K562 (cell line): Measurements from ENCODE around the gene ARHGAP30. TPM values are rescaled to one million over a fixed set of nuclear protein-coding genes. Genes with fewer than 3 reads are reported as not detected.
A peak's percentile ranks its signal among the peaks of the same experiment; 100 is the strongest.

Experiments used
- ARHGAP35 ChIP-seq: fragments of 450-650 bp; IDR thresholded peaks from 2 replicates; pipeline ENCODE4 v1.6.1; 2018; ENCODE audit not compliant: partially characterized antibody
- ATF4 ChIP-seq: fragments of 450-650 bp; formaldehyde crosslinking; IDR thresholded peaks from 2 replicates; pipeline ENCODE4 v1.4.0; 2022; ENCODE audit warnings: mild to moderate bottlenecking, moderate library complexity
- BDP1 ChIP-seq: IDR thresholded peaks from 3 replicates; pipeline ENCODE4 v1.6.1; 2011; ENCODE audit not compliant: insufficient read length, insufficient read depth
- CREBBP ChIP-seq: IDR thresholded peaks from one replicate; pipeline ENCODE4 v1.6.1; 2012; ENCODE audit warnings: low read depth, mild to moderate bottlenecking, control low read depth, inconsistent platforms, low read length
- EHMT2 ChIP-seq: fragments of 450-650 bp; IDR thresholded peaks from 2 replicates; pipeline ENCODE4 v1.6.1; 2018; ENCODE audit warnings: antibody characterized with exemption
- MAFK ChIP-seq: IDR thresholded peaks from 2 replicates; pipeline ENCODE4 v1.6.1; 2011; ENCODE audit warnings: low read length, improper control_type of control experiment
- MCM3 ChIP-seq: fragments of 450-650 bp; IDR thresholded peaks from 2 replicates; pipeline ENCODE4 v1.6.1; 2016
- NFRKB ChIP-seq: fragments of 450-650 bp; IDR thresholded peaks from 2 replicates; pipeline ENCODE4 v1.6.1; 2016; ENCODE audit warnings: low read depth
- PPARD ChIP-seq: fragments of 250-450 bp; sonication (Bioruptor Pico); IDR thresholded peaks from 2 replicates; pipeline ENCODE4 v1.8.0; 2022; ENCODE audit warnings: inconsistent platforms, mild to moderate bottlenecking, moderate library complexity
- RBM14 ChIP-seq: fragments of 200-400 bp; formaldehyde crosslinking; IDR thresholded peaks from 2 replicates; pipeline ENCODE4 v1.6.1; 2018; ENCODE audit warnings: low read depth, mild to moderate bottlenecking, low read length, moderate library complexity, borderline replicate concordance; ENCODE audit not compliant: insufficient read depth
- SMARCE1 ChIP-seq: fragments of 450-650 bp; IDR thresholded peaks from 2 replicates; pipeline ENCODE4 v1.7.1; 2016; ENCODE audit warnings: mild to moderate bottlenecking
- SUPT5H ChIP-seq: fragments of 450-650 bp; IDR thresholded peaks from 2 replicates; pipeline ENCODE4 v1.6.1; 2016
- TAF15 ChIP-seq: fragments of 200-400 bp; formaldehyde crosslinking; IDR thresholded peaks from 2 replicates; pipeline ENCODE4 v1.6.1; 2017; ENCODE audit warnings: mild to moderate bottlenecking, low read depth, low read length, moderate library complexity
- TCF3 ChIP-seq: sonication (generic); formaldehyde crosslinking; IDR thresholded peaks from 2 replicates; pipeline ENCODE4 v1.4.0; 2020; ENCODE audit warnings: mild to moderate bottlenecking, missing genetic modification reagents
- TSHZ1 ChIP-seq: fragments of 250-450 bp; sonication (Bioruptor Pico); IDR thresholded peaks from 2 replicates; pipeline ENCODE4 v1.4.0; 2020; ENCODE audit warnings: mild to moderate bottlenecking, moderate library complexity
- YY1 ChIP-seq, 3 experiments: IDR thresholded peaks; 2 replicates each; pipeline ENCODE4 v1.6.1; 2011; ENCODE audit warnings: low read length in 2 of 3, mild to moderate bottlenecking in 2 of 3, moderate library complexity in 2 of 3, borderline replicate concordance in 1 of 3, control low read depth in 1 of 3, low read depth in 1 of 3; ENCODE audit not compliant: insufficient read depth in 3 of 3, insufficient replicate concordance in 2 of 3, control insufficient read depth in 1 of 3, insufficient read length in 1 of 3; ENCODE audit errors: extremely low read depth in 1 of 3
- polyA plus RNA-seq, 8 experiments: library from polyadenylated mRNA; depleted of rRNA in 4 of 8; stranded (reverse) in 5 of 8; unstranded in 3 of 8; fragments of >200 nt; fragmentation: Nextera tagmentation in 2 of 8; fragmentation: Illumina TruSeq in 1 of 8; extraction: Ambion mirVana in 2 of 8; extraction: Trizol in 1 of 8; gene quantifications; 2 replicates each; pipeline versions ENCODE4 v1.2.1 to v1.2.3, GENCODE V29; 2011 to 2014; ENCODE audit warnings: inconsistent platforms in 1 of 8, missing spikeins in 1 of 8
- total RNA-seq, 7 experiments: library from RNA; depleted of rRNA in 6 of 7; stranded (reverse); fragments of >200 nt in 6 of 7; fragmentation: Illumina TruSeq in 2 of 7; extraction: Trizol in 2 of 7; gene quantifications; 2 replicates each; pipeline versions ENCODE4 v1.2.1 to v1.2.3, GENCODE V29; 2011 to 2021; ENCODE audit warnings: low replicate concordance in 1 of 7
- TF ChIP-seq, protein P1 (sequence below): fragments of 250-450 bp; sonication (Bioruptor Pico); IDR thresholded peaks from 2 replicates; pipeline ENCODE4 v1.4.0; 2020; ENCODE audit warnings: mild to moderate bottlenecking, moderate library complexity
- TF ChIP-seq, protein P2 (sequence below): fragments of 250-450 bp; sonication (Bioruptor Pico); IDR thresholded peaks from 2 replicates; pipeline ENCODE4 v1.8.0; 2021; ENCODE audit warnings: borderline replicate concordance, mild to moderate bottlenecking, moderate library complexity; ENCODE audit not compliant: poor library complexity, severe bottlenecking
- TF ChIP-seq, protein P3 (sequence below): fragments of 450-650 bp; formaldehyde crosslinking; IDR thresholded peaks from 2 replicates; pipeline ENCODE4 v1.4.0; 2020; ENCODE audit warnings: mild to moderate bottlenecking, mixed read lengths

Gene ARHGAP30
- total and polyA plus RNA-seq, 9 of the 15 experiments (the other 6 are each of a cell fraction or from before 2014, with no cell fraction given): 0.01 to 0.73 (median 0.12) TPM

DNA sequence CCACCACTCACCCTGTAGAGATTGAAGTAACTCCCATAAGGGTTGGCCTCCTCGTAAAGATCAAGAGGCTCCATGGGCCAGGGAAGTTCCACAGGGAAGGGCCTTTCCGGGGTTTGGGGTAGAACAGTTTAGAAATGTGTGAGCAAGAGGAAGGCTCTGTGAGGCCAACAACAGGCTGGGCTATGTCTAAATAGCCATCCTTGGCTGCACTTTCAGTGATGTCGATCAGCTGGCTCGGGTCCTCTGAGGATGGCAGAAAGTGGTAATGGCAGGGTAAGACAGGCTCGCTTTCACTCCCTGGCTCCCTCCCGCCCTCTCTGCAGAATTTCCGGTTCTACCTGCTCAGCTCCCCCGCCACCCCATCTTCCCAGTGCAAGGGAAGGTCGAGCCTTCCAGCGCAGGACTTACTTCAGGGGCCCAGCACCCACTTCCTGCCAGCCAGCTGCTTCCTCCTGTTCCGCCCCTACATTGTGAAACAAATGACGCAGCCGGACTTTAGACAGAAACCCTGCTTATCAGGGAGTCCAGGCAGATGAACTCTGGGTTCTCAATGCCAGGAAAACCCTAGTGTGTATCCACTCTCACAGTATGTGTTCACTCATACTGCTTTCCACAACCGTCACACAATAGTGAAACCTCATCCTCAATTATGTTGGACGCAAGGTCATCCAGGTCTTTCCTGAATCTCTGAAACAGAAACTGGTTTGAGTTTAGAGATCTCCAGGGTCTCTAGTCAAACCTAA is 56.0 kb downstream of the ARHGAP30 start (continued):
- TF ChIP-seq, protein P1, sequence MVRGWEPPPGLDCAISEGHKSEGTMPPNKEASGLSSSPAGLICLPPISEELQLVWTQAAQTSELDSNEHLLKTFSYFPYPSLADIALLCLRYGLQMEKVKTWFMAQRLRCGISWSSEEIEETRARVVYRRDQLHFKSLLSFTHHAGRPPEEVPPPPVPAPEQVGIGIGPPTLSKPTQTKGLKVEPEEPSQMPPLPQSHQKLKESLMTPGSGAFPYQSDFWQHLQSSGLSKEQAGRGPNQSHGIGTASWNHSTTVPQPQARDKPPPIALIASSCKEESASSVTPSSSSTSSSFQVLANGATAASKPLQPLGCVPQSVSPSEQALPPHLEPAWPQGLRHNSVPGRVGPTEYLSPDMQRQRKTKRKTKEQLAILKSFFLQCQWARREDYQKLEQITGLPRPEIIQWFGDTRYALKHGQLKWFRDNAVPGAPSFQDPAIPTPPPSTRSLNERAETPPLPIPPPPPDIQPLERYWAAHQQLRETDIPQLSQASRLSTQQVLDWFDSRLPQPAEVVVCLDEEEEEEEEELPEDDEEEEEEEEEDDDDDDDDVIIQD (CRISPR knock-in tag): no peak
- TF ChIP-seq, protein P2, sequence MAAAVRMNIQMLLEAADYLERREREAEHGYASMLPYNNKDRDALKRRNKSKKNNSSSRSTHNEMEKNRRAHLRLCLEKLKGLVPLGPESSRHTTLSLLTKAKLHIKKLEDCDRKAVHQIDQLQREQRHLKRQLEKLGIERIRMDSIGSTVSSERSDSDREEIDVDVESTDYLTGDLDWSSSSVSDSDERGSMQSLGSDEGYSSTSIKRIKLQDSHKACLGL (CRISPR knock-in tag): no peak
- TF ChIP-seq MCM3: no peak
- no peak for TF ChIP-seq ARHGAP35
- TF ChIP-seq SMARCE1: peak; percentile 92
- TF ChIP-seq TCF3 (CRISPR knock-in tag): peak; percentile 93
- TF ChIP-seq PPARD: no peak
- TF ChIP-seq, protein P3, sequence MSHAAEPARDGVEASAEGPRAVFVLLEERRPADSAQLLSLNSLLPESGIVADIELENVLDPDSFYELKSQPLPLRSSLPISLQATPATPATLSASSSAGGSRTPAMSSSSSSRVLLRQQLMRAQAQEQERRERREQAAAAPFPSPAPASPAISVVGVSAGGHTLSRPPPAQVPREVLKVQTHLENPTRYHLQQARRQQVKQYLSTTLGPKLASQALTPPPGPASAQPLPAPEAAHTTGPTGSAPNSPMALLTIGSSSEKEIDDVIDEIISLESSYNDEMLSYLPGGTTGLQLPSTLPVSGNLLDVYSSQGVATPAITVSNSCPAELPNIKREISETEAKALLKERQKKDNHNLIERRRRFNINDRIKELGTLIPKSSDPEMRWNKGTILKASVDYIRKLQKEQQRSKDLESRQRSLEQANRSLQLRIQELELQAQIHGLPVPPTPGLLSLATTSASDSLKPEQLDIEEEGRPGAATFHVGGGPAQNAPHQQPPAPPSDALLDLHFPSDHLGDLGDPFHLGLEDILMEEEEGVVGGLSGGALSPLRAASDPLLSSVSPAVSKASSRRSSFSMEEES (CRISPR knock-in tag): no peak
- no peak; the same call in 1 of the 2 replicates for TF ChIP-seq EHMT2
- TF ChIP-seq CREBBP: no peak
- TF ChIP-seq TAF15: no peak
- TF ChIP-seq YY1 (IDR thresholded peaks at IDR 0.05; ENCODE audit: borderline replicate concordance in 1 of 3, control insufficient read depth in 1 of 3, extremely low read depth in 1 of 3, insufficient read depth in 3 of 3, insufficient read length in 1 of 3, insufficient replicate concordance in 2 of 3, low read depth in 1 of 3, low read length in 2 of 3): peak in 2 of 3 experiments; percentile 70 to 75
- no peak for TF ChIP-seq MAFK
- TF ChIP-seq NFRKB: peak; percentile 85
- TF ChIP-seq RBM14: no peak
- TF ChIP-seq ATF4 (CRISPR knock-in tag): peak; percentile 44; the same call in 1 of the 2 replicates
- TF ChIP-seq SUPT5H: peak; percentile 67
- TF ChIP-seq TSHZ1 (CRISPR knock-in tag): no peak
- TF ChIP-seq BDP1: no peak
